ENCODE measurements around the gene PCYOX1L. TPM values are rescaled to one million over a fixed set of nuclear protein-coding genes. Genes with fewer than 3 reads are reported as not detected.

The PCYOX1L gene
- total and polyA plus RNA-seq, 9 of the 15 experiments (the other 6 are each of a cell fraction or from before 2014, with no cell fraction given), result 2.3 to 17.9 (median 6.0) TPM

DNA sequence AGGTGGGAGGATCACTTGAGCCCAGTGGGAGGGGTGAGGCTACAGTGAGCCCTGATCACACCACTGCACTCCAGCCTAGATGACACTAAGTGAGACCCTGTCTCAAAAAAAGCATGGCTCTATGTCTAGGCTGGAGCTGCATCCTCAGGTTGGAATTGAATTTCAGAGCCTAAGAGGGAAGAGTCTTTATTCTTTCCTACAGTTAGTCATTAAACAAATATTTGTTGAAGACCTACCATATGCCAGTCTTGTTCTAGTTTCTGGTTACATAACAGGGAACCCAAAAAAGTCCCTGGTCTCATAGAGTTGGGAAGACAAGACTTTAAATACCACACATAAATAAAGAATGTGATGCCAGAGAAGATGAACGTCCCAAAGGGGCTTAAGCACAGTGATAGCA is 19.5 kb upstream of the PCYOX1L start:
- H3K36me3 ChIP-seq (ENCODE audit: control insufficient read depth, insufficient read depth, low read length), result no peaks in the 10 kb centered on the region
- BruUV-seq (replicated peaks), result no TSS peak
- DNase-seq (ENCODE audit: extremely low read depth in 1 of 4, low spot score in 3 of 4) (no peak), FAIRE-seq (no peak), ATAC-seq (peak; percentile 52; the same call in 1 of the 3 replicates)
- intact Hi-C loops (cut with micrococcal nuclease) (no loop called here), in situ Hi-C loops (cut with MboI) (no loop called here)
- H3K9me3 ChIP-seq (replicated peaks; ENCODE audit: control insufficient read depth, insufficient read depth, low read depth, low read length), result no peaks in the 10 kb centered on the region
- H3K9me1 ChIP-seq (ENCODE audit: control insufficient read depth, insufficient read depth, low read length), result no peaks in the 10 kb centered on the region
- H4K20me1 ChIP-seq (replicated peaks; ENCODE audit: control insufficient read depth, insufficient read depth, low read length), result no peaks in the 10 kb centered on the region
- TF ChIP-seq ZNF143 (CRISPR knock-in tag; IDR thresholded peaks at IDR 0.05) (no peak), THAP7 (CRISPR knock-in tag; IDR thresholded peaks at IDR 0.05) (no peak), XRCC3 (IDR thresholded peaks at IDR 0.05) (no peak), EP300 (IDR thresholded peaks at IDR 0.05; ENCODE audit: low read length) (no peak), ZNF239 (CRISPR knock-in tag; IDR thresholded peaks at IDR 0.05) (no peak), CREBBP (IDR thresholded peaks at IDR 0.05; ENCODE audit: low read depth, low read length) (no peak), TCF3 (CRISPR knock-in tag; IDR thresholded peaks at IDR 0.05) (no peak), ZNF589 (CRISPR knock-in tag; IDR thresholded peaks at IDR 0.05; ENCODE audit: low read depth) (no peak), DPF2 (IDR thresholded peaks at IDR 0.05) (no peak), SP2 (IDR thresholded peaks at IDR 0.05; ENCODE audit: extremely low read depth, low read depth, low read length, poor library complexity, severe bottlenecking) (no peak), ETV5 (CRISPR knock-in tag; IDR thresholded peaks at IDR 0.05; ENCODE audit: low read depth) (no peak), SP1 (CRISPR knock-in tag; IDR thresholded peaks at IDR 0.05) (no peak), IRF1 (CRISPR knock-in tag; IDR thresholded peaks at IDR 0.05; ENCODE audit: borderline replicate concordance) (no peak), HOMEZ (CRISPR knock-in tag; IDR thresholded peaks at IDR 0.05) (no peak), U2AF2 (optimal IDR thresholded peaks at IDR 0.05; ENCODE audit: low read depth, low read length) (no peak)
- TF ChIP-seq, protein P1, sequence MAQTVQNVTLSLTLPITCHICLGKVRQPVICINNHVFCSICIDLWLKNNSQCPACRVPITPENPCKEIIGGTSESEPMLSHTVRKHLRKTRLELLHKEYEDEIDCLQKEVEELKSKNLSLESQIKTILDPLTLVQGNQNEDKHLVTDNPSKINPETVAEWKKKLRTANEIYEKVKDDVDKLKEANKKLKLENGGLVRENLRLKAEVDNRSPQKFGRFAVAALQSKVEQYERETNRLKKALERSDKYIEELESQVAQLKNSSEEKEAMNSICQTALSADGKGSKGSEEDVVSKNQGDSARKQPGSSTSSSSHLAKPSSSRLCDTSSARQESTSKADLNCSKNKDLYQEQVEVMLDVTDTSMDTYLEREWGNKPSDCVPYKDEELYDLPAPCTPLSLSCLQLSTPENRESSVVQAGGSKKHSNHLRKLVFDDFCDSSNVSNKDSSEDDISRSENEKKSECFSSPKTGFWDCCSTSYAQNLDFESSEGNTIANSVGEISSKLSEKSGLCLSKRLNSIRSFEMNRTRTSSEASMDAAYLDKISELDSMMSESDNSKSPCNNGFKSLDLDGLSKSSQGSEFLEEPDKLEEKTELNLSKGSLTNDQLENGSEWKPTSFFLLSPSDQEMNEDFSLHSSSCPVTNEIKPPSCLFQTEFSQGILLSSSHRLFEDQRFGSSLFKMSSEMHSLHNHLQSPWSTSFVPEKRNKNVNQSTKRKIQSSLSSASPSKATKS (CRISPR knock-in tag; IDR thresholded peaks at IDR 0.05), result no peak
- H3K4me3 ChIP-seq, result no peak overlapping the region
- no peaks in the 10 kb centered on the region for H3K79me2 ChIP-seq (ENCODE audit: control insufficient read depth, insufficient read depth, low read length)
- H2AFZ ChIP-seq (ENCODE audit: low read depth, low read length), result peak overlapping the region; percentile 21; the same call in 1 of the 2 replicates
- H3K27ac ChIP-seq (ENCODE audit: extremely low read depth, low read depth, low read length), result no peak overlapping the region
- H3K9ac ChIP-seq (ENCODE audit: insufficient read depth in 1 of 2, low read depth in 2 of 2, low read length in 2 of 2), result no peak overlapping the region
- no peak overlapping the region for H3K4me2 ChIP-seq (ENCODE audit: insufficient read depth, low read length)
- CTCF ChIA-PET (ENCODE audit: low intra/inter-chr PET ratio), result no interaction called here
- POLR2A ChIA-PET, result interaction anchor here (0.6 kb wide), 1 partner anchor 12 kb away, joined by 3 read pairs; no protein-coding TSS in a partner anchor
- 0% methylated on average over 1 of the region's 1 CpG for WGBS (ENCODE audit: insufficient coverage, low coverage, missing lambda C conversion rate)
- no peaks in the 10 kb centered on the region; a peak in 1 of 5 replicates for H3K27me3 ChIP-seq (ENCODE audit: control insufficient read depth in 2 of 2, insufficient read depth in 2 of 2, low read length in 2 of 2)
- H3K4me1 ChIP-seq (replicated peaks in 1 of 2; ENCODE audit: control insufficient read depth in 2 of 2, insufficient read depth in 2 of 2, low read length in 2 of 2), result no peaks in the 10 kb centered on the region

Data from K562 (cell line).